HG02981 (cell line): Measurements from ENCODE around the gene FBL.
"Not testable (repeated sequence)": the region's sequence is repeated elsewhere in the genome, so short reads cannot be mapped to it uniquely, and the experiment has no call there.

Experiments
- ATAC-seq: cut with Tn5 transposase; IDR thresholded peaks from one replicate; pipeline ENCODE4 v1.9.1; 2021; ENCODE audit warnings: mild to moderate bottlenecking, moderate library complexity; ENCODE audit not compliant: unreplicated experiment

FBL gene

DNA sequence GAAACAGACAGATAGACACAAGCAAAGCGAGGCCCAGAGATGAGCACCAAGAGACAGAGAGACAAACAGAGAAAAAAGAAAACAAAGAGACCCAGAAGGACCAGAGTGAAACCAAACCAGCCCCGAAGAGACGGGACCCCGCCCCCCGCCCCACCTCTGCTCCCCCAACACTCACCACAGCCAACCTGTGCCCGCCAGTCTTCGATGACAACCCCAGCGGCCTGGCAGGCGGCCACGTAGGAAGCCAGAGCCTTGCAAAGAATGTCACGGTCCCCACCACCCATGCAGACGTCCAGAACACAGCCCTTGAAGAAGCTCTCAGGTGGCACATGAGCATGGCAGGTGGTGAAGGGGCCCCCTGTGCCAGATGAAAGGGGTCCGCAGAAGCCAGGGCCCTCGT lies 31.3 kb upstream of the FBL start:
- not testable (repeated sequence) for ATAC-seq

- ATAC-seq = not testable (repeated sequence)
These were observed 30.3 kb upstream of the FBL start for GRCh38 chr19:39876486-39876885.

DNA sequence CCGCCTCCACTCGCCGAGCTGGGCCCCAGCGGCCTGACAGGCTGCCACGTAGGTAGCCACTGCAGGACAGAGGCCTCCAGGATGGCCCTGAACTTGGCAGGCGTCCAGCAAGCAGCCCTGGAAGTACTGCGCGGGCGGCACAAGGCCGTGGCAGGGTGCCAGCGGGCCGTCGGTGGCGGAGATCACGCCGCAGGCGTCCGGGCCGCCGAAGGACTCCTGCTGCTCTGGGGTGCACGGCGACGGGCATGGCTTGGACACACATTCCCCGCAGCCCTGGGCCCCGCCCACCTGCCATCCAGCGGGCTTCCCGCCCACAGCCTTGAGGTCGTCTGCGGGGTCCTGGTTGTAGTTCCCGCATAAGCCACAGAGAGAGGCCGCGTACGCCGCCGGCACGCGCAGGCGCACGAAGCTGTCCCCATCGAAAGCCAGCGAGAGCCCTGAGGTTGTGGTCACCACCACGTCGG lies 29.3 kb upstream of the FBL start:
- ATAC-seq = not testable (repeated sequence)

- ATAC-seq = no peak
These were observed 28.2 kb upstream of the FBL start for GRCh38 chr19:39874404-39874803.

- no peak for ATAC-seq
These were observed 27.2 kb upstream of the FBL start for GRCh38 chr19:39873385-39873784.

- ATAC-seq = no peak
These were observed 26.0 kb upstream of the FBL start for GRCh38 chr19:39871886-39872866.

- no peak for ATAC-seq
These were observed 25.2 kb upstream of the FBL start for GRCh38 chr19:39871362-39871761.

DNA sequence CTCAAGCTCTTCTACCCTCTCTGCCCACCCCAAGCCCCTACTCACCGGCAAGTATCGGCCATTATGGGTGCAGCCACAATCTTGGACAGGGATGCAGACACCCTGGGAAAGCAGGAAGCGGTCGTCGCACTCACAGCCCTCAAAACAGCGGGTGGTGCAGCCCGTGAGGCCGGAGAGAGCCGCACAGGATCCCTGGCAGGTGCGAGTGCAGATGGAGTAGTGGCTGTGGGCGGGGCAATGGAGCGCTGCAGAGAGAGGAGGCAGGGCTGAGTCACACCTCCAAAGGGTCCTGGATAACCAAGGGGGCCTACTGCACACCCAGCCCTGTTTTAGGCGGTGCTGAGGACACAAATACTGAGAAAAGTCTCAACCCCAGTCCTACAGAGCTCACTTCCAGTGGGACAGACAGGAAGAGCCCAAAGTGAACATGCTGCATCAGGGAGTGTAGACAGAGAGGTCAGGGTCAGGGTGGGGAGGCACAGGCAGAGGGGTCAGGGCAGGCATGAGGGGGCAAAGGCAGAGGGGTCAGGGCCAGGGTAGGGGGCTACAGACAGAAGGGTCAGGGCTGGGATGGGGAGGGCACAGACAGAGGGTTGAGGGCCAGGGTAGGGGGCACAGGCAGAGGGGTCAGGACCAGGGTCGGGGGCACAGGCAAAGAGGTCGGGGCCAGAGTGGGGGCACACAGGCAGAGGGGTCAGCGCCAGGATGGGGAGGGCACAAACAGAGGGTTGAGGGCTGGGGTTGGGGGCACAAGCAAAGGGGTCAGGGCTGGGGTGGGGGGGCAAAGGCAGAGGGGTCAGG lies 24.2 kb upstream of the FBL start:
- no peak for ATAC-seq

DNA sequence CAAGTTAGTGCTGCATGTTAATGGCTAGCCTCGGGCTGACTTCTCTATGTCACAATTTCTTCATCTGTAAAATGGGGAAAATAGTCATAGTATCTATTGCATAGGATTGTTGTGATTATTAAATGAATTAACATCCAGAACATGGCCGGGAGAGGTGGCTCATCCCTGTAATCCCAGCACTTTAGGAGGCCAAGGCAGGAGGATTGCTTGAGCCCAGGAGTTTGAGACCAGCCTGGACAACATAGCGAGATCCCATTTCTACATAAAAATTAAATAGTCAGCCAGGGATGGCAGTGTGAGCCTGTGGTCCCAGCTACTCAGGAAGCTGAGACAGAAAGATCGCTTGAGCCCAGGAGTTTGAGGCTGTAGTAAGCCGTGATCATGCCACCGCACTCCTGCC lies 21.8 kb upstream of the FBL start:
- ATAC-seq = no peak

DNA sequence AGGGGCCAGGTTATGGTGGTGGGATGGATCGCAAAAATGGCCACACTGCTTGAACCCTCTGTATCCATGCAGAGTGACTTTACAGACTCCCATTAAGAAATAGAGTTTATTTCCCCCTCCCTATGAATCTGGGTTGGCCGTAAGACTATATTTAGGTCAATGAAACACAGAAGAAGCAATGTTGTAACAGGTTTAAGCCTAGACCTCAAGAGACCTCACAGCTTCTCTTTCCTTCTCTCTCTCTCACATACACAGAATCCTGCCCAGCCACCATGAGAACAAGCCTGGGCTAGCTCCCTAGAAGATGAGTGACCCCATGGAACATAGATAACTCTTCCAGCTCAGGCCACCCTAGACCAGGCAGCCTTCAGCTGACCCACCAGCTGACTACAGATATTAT lies 21.0 kb upstream of the FBL start:
- no peak for ATAC-seq

DNA sequence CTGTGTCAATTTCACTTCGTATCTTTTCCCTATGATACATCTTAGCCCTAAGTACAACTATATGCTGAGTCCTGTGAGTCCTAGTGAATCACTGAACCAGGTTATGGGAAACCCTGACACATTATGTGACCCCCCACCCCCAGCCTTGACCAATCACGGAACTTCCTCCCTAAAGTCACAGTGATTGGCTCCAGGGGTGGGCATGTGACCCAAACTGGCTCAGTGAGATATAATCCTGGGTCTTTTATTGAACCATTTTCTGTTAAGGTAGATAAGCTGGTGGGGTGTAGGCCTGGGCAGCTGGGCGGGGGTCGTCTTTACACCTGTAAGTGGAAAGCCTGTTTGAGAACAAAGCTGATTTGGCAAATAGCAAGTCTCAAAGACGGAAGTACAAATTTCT lies 19.8 kb upstream of the FBL start:
- ATAC-seq = no peak

DNA sequence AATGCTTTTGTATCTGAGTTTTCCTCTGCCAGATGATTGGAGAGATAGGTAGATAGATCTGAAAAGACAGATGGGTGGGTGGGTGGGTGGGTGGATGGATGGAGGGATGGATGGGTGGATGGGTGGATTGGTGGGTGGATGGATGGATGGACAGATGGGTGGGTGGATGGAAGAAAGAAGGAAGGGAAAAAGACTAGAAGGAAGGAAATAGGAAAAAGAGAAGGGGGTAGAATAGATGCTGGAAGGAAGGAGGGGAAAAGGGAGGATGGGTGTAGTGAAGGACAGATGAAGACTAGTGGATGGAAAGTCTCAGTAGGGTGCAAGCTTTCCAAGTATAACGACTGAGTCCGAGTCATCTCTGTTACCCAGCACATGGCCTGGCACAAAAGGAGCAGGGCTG lies 19.0 kb upstream of the FBL start:
- ATAC-seq = no peak

DNA sequence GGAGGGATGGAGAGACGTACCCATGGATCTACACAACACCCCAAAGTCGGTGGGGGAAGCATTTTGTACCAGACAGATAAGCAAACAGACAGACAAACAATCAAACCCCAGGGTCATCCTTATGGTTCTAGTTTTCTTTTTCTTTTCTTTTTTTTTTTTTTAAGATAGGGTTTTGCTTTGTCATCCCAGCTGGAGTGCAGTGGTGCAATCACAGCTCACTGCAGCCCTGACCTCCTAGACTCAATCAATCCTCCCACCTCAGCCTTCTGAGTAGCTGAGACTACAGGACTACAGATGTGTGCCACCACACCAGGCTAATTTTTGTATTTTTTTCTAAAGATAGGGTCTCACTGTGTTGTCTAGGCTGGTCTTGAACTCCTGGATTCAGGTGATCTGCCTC lies 17.9 kb upstream of the FBL start:
- ATAC-seq = no peak

DNA sequence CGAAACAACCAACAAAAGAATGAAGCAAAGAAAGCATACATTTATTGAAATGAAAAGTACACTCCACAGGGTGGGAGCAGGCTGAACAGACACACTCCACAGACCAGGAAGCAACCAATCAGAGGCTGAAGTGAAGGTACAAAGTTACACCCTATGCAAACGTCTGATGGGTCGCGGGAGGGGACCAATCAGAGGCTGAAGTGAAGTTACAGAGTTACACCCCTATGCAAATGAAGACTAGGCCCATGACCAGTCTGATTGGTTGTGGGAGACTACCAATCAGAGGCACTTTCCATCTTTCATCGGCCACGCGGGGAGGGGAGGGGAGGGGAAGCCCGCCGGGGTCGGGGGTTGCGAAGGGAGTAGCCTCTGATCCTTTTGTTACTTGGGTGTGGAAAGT lies 12.4 kb upstream of the FBL start:
- no peak for ATAC-seq

DNA sequence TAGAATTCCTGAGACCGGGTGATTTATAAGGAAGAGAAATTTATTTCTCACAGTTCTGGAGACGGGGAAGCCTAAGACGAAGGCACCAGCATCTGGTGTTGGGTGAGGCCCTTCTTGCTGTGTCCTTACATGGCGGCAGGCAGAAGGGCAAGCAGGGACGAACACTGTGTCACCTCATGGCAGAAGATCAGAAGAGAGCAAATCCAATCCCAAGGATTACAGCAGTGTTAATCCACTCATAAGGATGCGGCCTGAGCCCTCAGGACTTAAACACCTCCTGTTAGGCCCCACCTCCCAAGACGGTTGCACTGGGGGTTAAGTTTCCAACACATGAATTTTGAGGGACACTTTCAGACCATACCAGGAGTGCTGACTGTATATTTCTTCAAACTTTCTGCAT lies 6.7 kb upstream of the FBL start:
- no peak for ATAC-seq

DNA sequence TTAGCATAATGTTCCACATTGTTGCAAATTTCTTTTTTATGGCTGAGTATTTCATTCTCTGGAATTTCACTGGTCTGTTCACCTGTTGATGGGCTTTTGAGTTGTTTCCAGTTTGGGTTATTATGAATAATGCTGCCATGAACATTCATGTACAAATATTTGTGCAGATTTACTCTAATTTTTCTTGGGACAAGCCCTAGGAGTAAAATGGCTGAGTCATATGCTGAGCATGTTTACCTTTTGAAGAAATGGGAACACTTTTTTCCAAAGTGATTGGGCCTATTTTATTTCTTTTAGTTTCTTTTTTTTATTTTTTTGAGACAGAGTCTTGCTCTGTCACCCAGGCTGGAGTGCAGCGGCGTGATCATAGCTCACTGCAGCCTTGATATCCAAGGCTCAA lies 4.7 kb upstream of the FBL start:
- no peak for ATAC-seq

GRCh38 chr19:39848392-39848791 lies 2.2 kb upstream of the FBL start:
- no peak for ATAC-seq

- no peak for ATAC-seq
These were observed 1.3 kb upstream of the FBL start for GRCh38 chr19:39847525-39847924.

DNA sequence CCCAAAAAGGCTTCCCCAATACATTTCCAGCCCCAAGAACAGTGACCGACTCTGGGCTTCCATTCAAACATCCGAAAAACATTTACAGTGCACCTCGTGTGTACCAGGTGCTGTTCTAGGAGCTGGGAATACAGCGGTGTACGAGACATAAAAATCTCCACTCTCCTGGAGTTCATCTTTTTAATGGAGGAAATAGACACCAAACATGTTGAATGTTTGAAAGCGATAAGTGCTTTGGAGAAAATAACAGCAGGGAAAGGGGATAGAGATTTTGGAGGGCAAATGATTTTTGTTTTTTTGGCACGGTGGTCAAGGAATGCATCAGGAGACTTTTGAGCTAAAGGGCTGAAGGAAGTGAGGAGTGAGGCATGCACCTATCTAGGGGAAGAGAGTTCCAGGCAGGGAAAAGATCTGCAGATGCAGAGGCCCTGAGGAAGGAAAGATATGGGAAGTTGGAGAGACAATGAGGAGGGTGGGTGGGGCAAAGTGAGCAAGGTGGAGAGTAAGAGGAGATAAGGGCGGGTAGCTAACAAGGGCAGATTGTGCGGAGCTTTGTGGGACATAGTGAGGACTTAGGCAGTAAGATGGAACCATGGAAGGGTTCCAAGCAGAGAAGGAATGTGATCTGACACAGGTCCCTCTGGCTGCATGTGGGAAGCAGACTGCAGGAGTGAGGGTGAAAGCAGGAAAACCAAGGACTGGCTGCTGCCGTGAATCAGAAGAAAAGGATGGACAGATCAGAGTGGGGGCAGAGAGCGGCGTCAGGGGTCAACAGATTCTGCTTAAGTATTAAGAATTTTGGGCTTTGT lies 703 bp upstream of the FBL start:
- ATAC-seq = no peak

DNA sequence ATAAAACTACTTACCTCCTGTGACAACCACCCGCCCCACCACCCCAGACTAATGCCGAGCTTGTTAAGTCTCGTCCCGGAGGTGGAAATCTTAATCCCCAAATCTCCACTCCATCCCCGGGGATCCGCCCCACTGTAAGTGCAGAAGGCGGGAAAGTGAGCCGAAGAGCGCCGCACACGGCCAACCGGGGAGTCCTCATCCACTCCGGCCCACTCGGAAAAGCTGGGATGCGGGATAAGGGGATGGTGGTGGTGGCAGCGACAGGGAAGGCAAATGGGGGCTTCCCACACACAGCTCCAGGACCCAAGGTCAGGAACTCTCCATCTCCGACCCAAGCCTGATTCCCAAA lies 621 bp downstream of the FBL start:
- ATAC-seq = no peak

DNA sequence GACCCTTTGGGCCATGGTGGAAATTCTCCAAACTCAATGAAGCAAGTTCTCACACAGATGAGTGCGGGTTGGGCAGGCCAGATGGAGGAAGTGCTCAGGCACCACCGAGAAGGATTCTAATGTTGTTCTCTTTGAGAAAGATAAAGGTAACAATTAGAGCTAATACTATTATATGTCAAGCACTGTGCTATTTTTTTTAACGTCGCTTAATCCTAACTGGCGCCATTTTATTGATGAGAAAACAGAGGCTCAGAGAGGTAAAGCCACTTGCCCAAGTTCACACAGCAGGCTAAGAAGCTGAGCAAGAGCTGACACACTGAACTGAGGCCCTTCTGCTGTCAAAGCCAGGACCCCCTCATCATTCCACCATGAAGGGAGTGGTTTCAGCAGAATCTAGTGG lies 1.0 kb downstream of the FBL start:
- no peak for ATAC-seq
